GM13976 (cell line): ENCODE results near the gene EVI5L.

Source experiments
- DNase-seq: peaks from one replicate; pipeline ENCODE4 v3.0.0; 2012; ENCODE audit warnings: low spot score
- CTCF ChIP-seq: IDR thresholded peaks from 2 replicates; pipeline ENCODE4 v1.5.1; 2012; ENCODE audit warnings: borderline replicate concordance, mild to moderate bottlenecking; ENCODE audit not compliant: insufficient read depth; ENCODE audit errors: extremely low read depth, missing control alignments, control extremely low read depth
- in situ Hi-C: fragments of 300-500 bp; cut with MboI; formaldehyde crosslinking; loops from one replicate; pipeline ENCODE4 v1.12.0; 2022; ENCODE audit warnings: low sequenced_read_pairs, mixed read lengths, inconsistent platforms; ENCODE audit not compliant: unreplicated experiment

The EVI5L gene

GRCh38 chr19:7897292-7897691 is 67.3 kb downstream of the EVI5L start:
- in situ Hi-C loops, result no loop called here
- DNase-seq, result no peak
- TF ChIP-seq CTCF, result no peak

GRCh38 chr19:7898967-7899366 is 68.9 kb downstream of the EVI5L start:
- TF ChIP-seq CTCF, result no peak
- DNase-seq, result no peak
- in situ Hi-C loops, result no loop called here

- in situ Hi-C loops, result no loop called here
- TF ChIP-seq CTCF, result no peak
- no peak for DNase-seq
Observed at GRCh38 chr19:7899751-7900378, 69.8 kb downstream of the EVI5L start.

GRCh38 chr19:7900401-7900870 is 70.4 kb downstream of the EVI5L start:
- DNase-seq, result no peak
- in situ Hi-C loops, result no loop called here
- no peak for TF ChIP-seq CTCF

GRCh38 chr19:7900931-7901330 is 70.9 kb downstream of the EVI5L start:
- TF ChIP-seq CTCF, result no peak
- in situ Hi-C loops, result no loop called here
- no peak for DNase-seq

GRCh38 chr19:7901337-7901736 is 71.3 kb downstream of the EVI5L start:
- in situ Hi-C loops, result no loop called here
- DNase-seq, result no peak
- TF ChIP-seq CTCF, result no peak

GRCh38 chr19:7902796-7903243 is 72.8 kb downstream of the EVI5L start:
- TF ChIP-seq CTCF, result no peak
- no peak for DNase-seq
- in situ Hi-C loops, result no loop called here
